ENCODE measurements around the gene AFG1L.
A peak's percentile ranks its signal among the peaks of the same experiment; 100 is the strongest.
"Not testable (repeated sequence)": the region's sequence is repeated elsewhere in the genome, so short reads cannot be mapped to it uniquely, and the experiment has no call there.

The AFG1L gene

GRCh38 chr6:108531332-108531731, 236.5 kb downstream of the AFG1L start:
- no peaks in the 10 kb centered on the region for H3K27me3 Mint-ChIP-seq
- H3K4me3 Mint-ChIP-seq = no peak overlapping the region
- H3K36me3 Mint-ChIP-seq (ENCODE audit: insufficient read depth) = peaks cover 2% of the 10 kb centered on the region
- H3K4me1 Mint-ChIP-seq = no peaks in the 10 kb centered on the region
- DNase-seq (ENCODE audit: low spot score in 2 of 2) (no peak), ATAC-seq (replicated peaks; ENCODE audit: extremely low read depth, poor library complexity, severe bottlenecking) (no peak)
- H3K9me3 Mint-ChIP-seq = no peaks in the 10 kb centered on the region
- no peak overlapping the region for H3K27ac Mint-ChIP-seq (ENCODE audit: low read depth)

DNA sequence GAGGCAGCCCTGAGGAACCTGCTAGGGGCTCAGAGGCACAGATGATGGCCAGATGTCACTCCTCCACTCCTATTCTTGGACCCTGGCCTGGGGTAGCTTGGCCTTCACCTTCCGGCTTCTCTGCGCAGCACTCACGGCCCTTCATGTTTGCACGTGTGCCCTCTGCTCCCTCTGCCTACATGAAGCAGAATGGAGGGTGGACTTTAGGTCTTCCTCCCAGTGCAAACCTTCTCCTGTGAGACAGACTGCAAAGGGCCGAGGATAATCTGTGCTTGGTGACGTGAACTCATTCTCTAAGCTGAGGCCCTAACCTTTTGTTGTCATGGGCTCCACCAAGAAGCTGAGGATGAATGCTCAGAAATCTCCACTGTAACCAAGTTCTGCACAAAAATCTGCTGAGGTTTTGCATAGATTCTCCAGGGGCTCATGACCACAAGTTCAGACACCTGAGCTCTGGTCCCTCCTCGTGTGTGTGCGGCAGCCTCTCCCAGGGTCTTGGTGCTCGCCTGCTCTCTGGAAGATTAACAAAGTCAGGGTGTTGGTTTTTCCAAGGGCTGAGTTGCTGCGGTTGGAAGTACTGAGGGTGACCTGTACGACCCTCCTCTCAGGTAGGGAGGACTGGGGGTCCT, 240.4 kb downstream of the AFG1L start:
- Mint-ChIP-seq H3K36me3 (ENCODE audit: insufficient read depth) (peaks cover 2% of the 10 kb centered on the region), H3K27ac (ENCODE audit: low read depth) (no peak overlapping the region), H3K4me1 (no peaks in the 10 kb centered on the region), H3K9me3 (no peaks in the 10 kb centered on the region), H3K4me3 (no peak overlapping the region), H3K27me3 (no peaks in the 10 kb centered on the region)
- ATAC-seq (replicated peaks; ENCODE audit: extremely low read depth, poor library complexity, severe bottlenecking) (no peak), DNase-seq (ENCODE audit: low spot score in 2 of 2) (no peak)

GRCh38 chr6:108535920-108536535, 241.2 kb downstream of the AFG1L start:
- not testable (repeated sequence) for DNase-seq (ENCODE audit: low spot score in 2 of 2); H3K36me3 Mint-ChIP-seq (ENCODE audit: insufficient read depth); H3K4me3 Mint-ChIP-seq; H3K27ac Mint-ChIP-seq (ENCODE audit: low read depth); H3K9me3 Mint-ChIP-seq; H3K4me1 Mint-ChIP-seq; H3K27me3 Mint-ChIP-seq; ATAC-seq (replicated peaks; ENCODE audit: extremely low read depth, poor library complexity, severe bottlenecking)

DNA sequence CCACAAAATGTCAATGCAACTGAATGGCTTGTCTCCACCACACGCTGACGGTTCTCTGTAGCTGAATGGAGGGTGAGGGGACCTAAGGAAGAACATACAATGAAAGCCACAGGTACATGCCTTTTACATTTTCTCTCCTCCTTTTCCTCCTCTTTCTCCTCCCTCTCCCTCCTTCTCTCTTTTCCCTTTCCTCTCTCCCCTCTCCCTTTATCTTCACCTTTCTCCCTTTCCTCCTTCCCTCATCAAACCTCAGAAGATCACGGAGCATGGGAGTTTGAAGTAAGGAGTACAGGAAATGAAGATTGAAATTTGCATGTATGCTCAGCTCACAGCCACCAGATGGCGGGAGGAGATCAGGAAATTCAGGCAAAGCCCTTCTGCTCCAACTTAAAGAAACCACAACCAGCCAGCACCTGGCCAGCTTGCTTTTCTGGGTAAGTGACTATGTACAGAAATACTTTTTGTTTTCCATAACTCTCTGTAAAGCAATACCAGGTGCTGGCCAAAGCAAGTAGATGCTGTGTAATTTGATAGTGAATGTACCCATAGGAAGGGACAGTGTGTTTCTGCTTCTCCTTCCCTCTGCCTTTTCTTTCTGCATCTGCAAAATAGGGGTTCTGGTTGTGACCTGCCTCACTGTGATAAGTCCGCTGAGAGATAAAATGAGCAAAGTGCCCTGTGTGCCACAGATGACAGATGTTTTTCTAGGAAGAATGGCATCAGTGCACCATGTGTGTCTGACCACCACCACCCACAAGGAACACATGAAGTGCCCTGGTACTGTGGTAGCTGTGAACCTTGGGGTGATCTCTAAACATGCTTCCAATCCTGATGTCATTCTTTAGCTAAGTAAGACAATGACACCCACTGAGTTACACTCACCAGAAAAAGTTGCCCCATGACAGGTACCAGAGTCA, 247.2 kb downstream of the AFG1L start:
- H3K27ac Mint-ChIP-seq (ENCODE audit: low read depth) = peak overlapping the region; percentile 13
- no peaks in the 10 kb centered on the region for H3K9me3 Mint-ChIP-seq
- H3K36me3 Mint-ChIP-seq (ENCODE audit: insufficient read depth) = peaks cover 2% of the 10 kb centered on the region
- H3K27me3 Mint-ChIP-seq = peaks cover 10% of the 10 kb centered on the region
- DNase-seq (ENCODE audit: low spot score in 2 of 2) (peak; percentile 49 to 51), ATAC-seq (replicated peaks; ENCODE audit: extremely low read depth, poor library complexity, severe bottlenecking) (no peak)
- peaks cover 22% of the 10 kb centered on the region for H3K4me1 Mint-ChIP-seq
- H3K4me3 Mint-ChIP-seq = no peak overlapping the region

- no peak overlapping the region for H3K4me3 Mint-ChIP-seq
- peaks cover 2% of the 10 kb centered on the region for H3K36me3 Mint-ChIP-seq (ENCODE audit: insufficient read depth)
- H3K27me3 Mint-ChIP-seq = peaks cover 10% of the 10 kb centered on the region
- H3K4me1 Mint-ChIP-seq = peaks cover 25% of the 10 kb centered on the region
- H3K9me3 Mint-ChIP-seq = no peaks in the 10 kb centered on the region
- H3K27ac Mint-ChIP-seq (ENCODE audit: low read depth) = no peak overlapping the region
- ATAC-seq (replicated peaks; ENCODE audit: extremely low read depth, poor library complexity, severe bottlenecking) (no peak), DNase-seq (ENCODE audit: low spot score in 2 of 2) (no peak)
These were observed 248.5 kb downstream of the AFG1L start for GRCh38 chr6:108543175-108543940.

DNA sequence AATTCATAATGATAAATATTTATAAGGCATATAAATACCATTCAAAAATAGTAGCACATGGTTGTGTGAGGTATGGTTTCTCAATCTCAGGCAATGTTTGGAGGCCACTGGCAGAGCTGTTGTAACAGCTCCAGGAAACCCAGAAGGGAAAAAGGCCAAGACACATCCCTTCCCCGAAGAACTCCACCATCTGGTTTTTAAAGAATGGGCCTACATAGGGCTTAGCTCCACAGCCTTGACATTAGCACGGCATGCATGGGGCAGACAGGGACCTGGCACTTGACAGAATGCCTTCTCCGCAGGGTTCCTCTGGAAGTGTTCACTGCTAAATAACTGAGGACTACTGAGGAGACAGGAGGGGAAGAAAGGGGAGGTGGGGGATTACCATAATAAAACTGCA, 249.8 kb downstream of the AFG1L start:
- no peak for ATAC-seq (replicated peaks; ENCODE audit: extremely low read depth, poor library complexity, severe bottlenecking)

DNA sequence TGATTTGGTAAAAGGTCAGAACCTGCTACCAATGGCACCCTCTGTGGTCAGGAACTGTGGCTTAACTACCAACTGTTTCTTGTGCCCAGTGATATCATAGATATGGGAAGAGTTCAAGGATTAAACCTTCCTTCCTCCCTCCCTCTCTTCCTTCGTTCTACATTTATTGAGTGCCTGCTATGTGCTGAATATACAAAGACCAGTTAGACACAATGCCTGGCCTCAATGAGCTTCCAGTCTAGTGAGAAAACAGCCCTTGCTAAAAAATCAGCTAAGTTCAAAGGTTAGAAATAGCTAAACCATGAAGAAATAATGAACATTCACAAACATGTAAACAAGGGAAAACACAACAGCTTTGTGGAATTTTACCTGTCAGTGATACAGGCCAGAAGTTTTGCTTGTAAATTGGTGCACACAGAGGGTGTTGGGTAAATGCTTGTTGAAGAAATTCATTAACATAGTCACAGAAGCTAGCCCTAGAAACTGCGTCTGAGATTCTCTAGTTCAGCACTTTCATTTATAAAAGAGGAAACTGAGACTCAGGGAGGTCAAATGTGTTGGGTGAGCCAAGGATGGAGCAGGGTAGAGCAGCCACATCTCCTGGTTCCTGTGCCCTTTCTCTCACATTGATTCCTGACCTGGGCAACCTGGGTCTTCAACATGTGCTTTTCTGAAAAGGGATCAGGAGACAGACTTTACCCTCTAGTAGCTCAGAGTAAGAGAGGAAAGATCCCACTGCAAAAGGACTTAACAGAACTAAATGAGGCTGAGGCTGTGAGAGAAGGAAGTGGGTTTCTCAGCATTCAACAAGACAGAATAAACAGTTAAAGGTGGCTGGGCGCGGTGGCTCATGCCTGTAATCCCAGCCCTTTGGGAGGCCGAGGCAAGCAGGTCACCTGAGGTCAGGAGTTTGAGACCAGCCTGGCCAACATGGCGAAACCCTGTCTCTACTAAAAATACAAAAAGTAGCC, 251.5 kb downstream of the AFG1L start:
- H3K27me3 Mint-ChIP-seq = peaks cover 10% of the 10 kb centered on the region
- DNase-seq (ENCODE audit: low spot score in 2 of 2) = no peak
- H3K9me3 Mint-ChIP-seq = no peaks in the 10 kb centered on the region
- peaks cover 25% of the 10 kb centered on the region for H3K4me1 Mint-ChIP-seq
- H3K27ac Mint-ChIP-seq (ENCODE audit: low read depth) = peak overlapping the region; percentile 73
- H3K36me3 Mint-ChIP-seq (ENCODE audit: insufficient read depth) = peaks cover 2% of the 10 kb centered on the region
- ATAC-seq (replicated peaks; ENCODE audit: extremely low read depth, poor library complexity, severe bottlenecking) = peak; percentile 67
- peak overlapping the region; percentile 10 for H3K4me3 Mint-ChIP-seq

More for the DNA sequence above, 249.8 kb downstream of the AFG1L start:
- Mint-ChIP-seq H3K9me3 (no peaks in the 10 kb centered on the region), H3K27me3 (peaks cover 10% of the 10 kb centered on the region), H3K4me1 (peaks cover 25% of the 10 kb centered on the region), H3K36me3 (ENCODE audit: insufficient read depth) (peaks cover 2% of the 10 kb centered on the region), H3K27ac (ENCODE audit: low read depth) (no peak overlapping the region), H3K4me3 (no peak overlapping the region)
- no peak for DNase-seq (ENCODE audit: low spot score in 2 of 2)

- Mint-ChIP-seq H3K36me3 (ENCODE audit: insufficient read depth) (no peaks in the 10 kb centered on the region), H3K4me3 (no peak overlapping the region), H3K4me1 (peaks cover 15% of the 10 kb centered on the region), H3K27me3 (no peaks in the 10 kb centered on the region), H3K27ac (ENCODE audit: low read depth) (no peak overlapping the region), H3K9me3 (no peaks in the 10 kb centered on the region)
- DNase-seq (ENCODE audit: low spot score in 2 of 2) = no peak
- no peak for ATAC-seq (replicated peaks; ENCODE audit: extremely low read depth, poor library complexity, severe bottlenecking)
These were observed 254.4 kb downstream of the AFG1L start for GRCh38 chr6:108549241-108549640.

DNA sequence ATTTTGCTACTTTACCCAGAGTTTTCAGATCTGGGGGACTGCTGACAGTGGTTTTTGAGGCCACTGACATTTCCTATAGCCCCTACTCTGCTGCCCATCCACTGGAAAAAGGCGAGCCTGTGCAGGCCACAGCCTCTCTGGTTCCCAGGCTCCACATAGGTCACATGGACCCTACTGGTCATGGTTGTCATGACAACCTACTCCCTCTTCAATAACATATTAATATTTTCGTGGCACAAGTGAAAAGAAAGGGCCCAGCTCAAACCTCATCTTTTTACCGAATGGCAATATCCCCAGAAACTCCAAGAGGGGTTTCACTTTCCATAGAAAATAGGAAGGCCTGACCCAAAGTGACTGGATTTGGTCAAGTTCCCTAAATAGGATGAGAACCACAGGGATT, 254.9 kb downstream of the AFG1L start:
- ATAC-seq (replicated peaks; ENCODE audit: extremely low read depth, poor library complexity, severe bottlenecking) (no peak), DNase-seq (ENCODE audit: low spot score in 2 of 2) (no peak)
- Mint-ChIP-seq H3K36me3 (ENCODE audit: insufficient read depth) (no peaks in the 10 kb centered on the region), H3K9me3 (no peaks in the 10 kb centered on the region), H3K27me3 (no peaks in the 10 kb centered on the region), H3K4me1 (peaks cover 15% of the 10 kb centered on the region), H3K4me3 (no peak overlapping the region), H3K27ac (ENCODE audit: low read depth) (no peak overlapping the region)

GRCh38 chr6:108550256-108550655, 255.4 kb downstream of the AFG1L start:
- no peak for DNase-seq (ENCODE audit: low spot score in 2 of 2)
- Mint-ChIP-seq H3K9me3 (no peaks in the 10 kb centered on the region), H3K27ac (ENCODE audit: low read depth) (no peak overlapping the region), H3K4me3 (no peak overlapping the region), H3K4me1 (peaks cover 15% of the 10 kb centered on the region), H3K36me3 (ENCODE audit: insufficient read depth) (no peaks in the 10 kb centered on the region), H3K27me3 (no peaks in the 10 kb centered on the region)
- no peak for ATAC-seq (replicated peaks; ENCODE audit: extremely low read depth, poor library complexity, severe bottlenecking)

GRCh38 chr6:108555399-108556052, 260.7 kb downstream of the AFG1L start:
- no peak for DNase-seq (ENCODE audit: low spot score in 2 of 2)
- peaks cover 21% of the 10 kb centered on the region for H3K36me3 Mint-ChIP-seq (ENCODE audit: insufficient read depth)
- ATAC-seq (replicated peaks; ENCODE audit: extremely low read depth, poor library complexity, severe bottlenecking) = no peak
- no peak overlapping the region for H3K4me3 Mint-ChIP-seq
- H3K27me3 Mint-ChIP-seq = no peaks in the 10 kb centered on the region
- peak overlapping the region; percentile 48 for H3K27ac Mint-ChIP-seq (ENCODE audit: low read depth)
- no peaks in the 10 kb centered on the region for H3K4me1 Mint-ChIP-seq
- H3K9me3 Mint-ChIP-seq = no peaks in the 10 kb centered on the region

Measured in central memory CD8-positive, alpha-beta T cell (primary cell).